HG03196 (cell line): ENCODE data around the gene GARNL3.

Experiments
- ATAC-seq: cut with Tn5 transposase; IDR thresholded peaks from one replicate; pipeline ENCODE4 v1.9.1; 2021; ENCODE audit not compliant: unreplicated experiment

The GARNL3 gene

DNA sequence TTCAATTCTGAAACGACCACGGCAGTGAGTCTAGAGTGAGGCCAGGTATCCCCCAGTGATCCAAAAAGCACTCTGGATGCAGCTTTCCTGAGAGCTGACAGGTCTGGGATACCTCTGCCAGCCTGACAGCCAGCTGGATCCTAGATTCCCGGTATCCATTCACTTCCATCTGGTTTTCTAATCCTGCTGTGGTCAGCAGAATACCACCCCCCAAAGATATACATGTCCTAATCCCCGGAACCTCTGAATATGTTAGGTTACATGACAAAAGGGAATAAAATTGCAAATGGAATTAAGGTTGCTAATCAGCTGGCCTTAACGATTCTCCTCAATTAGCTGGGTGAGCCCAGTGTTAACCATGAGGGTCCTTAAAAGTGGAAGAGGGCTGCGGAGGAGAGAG, 158.2 kb downstream of the GARNL3 start:
- ATAC-seq: no peak

DNA sequence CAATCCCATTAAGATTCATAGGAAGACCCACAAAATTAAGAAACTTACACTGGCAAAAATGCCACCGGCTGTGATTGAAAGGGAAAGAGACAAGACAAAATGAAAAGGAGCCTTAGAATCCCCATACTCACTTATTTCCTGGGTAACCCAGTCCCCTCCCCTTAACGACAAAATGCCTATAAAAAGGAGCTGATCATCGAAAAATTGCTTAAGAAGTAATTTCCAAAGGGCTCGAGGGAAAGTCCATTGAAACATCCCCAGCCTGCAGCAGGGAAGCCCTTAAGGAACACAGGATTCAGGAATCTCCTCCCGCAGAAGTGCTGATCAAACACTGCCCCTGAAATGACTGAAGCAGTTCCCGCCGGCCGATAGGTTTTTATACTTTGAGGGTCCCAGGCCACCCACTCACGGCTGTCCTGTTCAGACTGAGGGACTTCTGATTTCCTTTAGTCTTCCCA, 158.9 kb downstream of the GARNL3 start:
- no peak for ATAC-seq

- peak; percentile 79 for ATAC-seq
Observed at GRCh38 chr9:127423934-127424675, 159.5 kb downstream of the GARNL3 start, which contains the start of gene ZNF79. ZNF79 (plus strand) TSS chr9:127424382; CDS start chr9:127424788, 406 bp downstream.

- peak; percentile 19 for ATAC-seq
Observed at GRCh38 chr9:127424676-127424999, 160.1 kb downstream of the GARNL3 start.

- no peak for ATAC-seq
Observed at GRCh38 chr9:127426756-127427155, 162.2 kb downstream of the GARNL3 start.

DNA sequence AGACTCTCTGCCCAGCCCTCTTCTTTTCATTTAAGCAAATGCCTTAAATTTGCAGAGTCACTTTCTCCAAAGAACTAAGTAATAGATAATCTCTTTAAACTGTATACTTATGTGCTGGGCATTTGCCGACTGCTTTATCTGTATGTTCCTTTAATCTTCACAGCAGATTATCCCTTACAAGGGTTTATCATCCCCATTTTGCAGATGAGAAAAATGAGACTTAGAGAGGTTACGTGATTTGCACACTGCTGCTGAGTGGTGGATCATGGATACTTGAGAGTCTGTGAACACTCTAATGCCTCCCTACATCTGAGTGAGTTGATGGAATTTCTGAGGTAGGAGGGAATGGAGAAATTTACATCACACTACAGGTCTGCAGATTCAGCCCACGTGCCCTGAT, 163.8 kb downstream of the GARNL3 start:
- ATAC-seq: no peak

DNA sequence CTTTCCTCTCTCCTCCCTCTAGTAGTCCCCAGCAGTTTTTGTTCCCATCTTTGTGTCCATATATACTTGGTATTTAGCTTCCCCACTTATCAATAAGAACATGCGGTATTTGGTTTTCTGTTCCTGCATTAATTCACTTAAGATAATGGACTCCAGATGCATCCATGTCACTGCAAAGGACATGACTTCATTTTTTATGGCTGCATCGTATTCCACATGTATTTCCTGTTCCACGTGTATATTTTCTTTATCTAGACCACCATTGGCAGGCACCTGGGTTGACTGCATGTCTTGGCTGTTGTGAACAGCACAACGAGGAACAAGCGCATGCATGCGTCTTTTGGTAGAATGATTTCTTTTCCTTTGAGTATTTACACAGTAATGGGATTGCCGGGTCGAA, 165.8 kb downstream of the GARNL3 start:
- ATAC-seq: no peak

DNA sequence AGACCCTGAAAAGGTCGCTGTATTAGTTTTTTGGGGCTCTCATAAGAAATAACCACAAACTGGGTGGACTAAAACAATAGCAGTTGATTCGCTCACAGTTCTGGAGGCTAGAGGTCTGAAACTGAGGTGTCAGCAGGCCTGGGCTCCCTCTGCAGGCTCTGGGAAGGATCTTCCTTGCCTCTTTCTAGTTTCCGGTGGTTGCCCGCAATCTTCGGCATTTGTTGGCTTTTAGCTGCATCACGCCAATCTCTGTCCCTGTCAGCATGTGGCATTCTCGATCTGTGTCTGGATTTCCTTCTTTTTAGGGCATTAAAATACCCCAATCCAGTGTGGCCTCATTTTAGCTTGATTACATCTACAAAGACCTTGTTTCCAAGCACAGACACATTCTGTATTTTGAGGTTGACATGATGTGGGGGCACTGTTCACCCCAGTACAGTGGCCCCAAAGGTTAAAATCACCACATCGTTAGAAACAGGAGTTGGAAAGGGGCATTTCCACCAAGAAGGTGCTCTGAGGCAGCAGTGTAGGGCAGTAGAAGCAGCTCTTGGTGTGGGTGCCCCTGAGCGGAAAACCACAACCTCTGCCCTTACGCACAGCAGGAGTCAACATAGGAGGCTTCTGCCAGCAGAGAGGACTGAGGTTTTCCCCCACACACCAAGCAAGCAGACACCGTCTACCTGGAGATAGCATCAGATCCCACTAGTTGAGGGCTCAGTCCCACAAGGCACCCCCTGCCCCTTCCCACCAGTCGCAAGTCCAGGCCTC, 173.1 kb downstream of the GARNL3 start:
- ATAC-seq: no peak

DNA sequence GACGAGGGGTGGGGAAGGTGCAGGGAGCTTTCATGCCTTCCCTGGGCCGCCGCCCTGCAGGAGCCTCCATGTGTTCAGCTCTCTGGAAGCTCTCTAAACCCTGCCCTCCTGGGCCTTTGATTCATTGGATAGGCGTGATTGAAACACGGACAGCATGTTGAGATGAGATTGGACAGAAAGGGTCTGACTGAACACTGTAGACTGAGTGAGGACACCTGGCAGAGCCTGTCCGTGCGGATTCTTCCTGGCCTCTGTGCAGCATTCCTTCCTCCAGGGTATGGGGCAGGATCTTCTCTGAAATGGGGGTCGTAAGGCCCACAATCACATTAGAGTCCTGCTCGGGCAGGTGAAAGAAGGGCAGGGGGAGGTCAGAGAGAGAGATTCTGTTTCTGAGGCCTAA, 173.8 kb downstream of the GARNL3 start:
- ATAC-seq: no peak
